ENCODE data around the gene KANSL2.
"Not testable (repeated sequence)": the region's sequence is repeated elsewhere in the genome, so short reads cannot be mapped to it uniquely, and the experiment has no call there.

KANSL2 gene

GRCh38 chr12:48659863-48660262 is 22.2 kb downstream of the KANSL2 start:
- DNase-seq (ENCODE audit: low read depth): no peak
- no peak for TF ChIP-seq CTCF (IDR thresholded peaks at IDR 0.05; ENCODE audit: insufficient read depth, low read depth, low read length, missing control alignments)
- H3K4me3 ChIP-seq (ENCODE audit: low read length): no peak overlapping the region

DNA sequence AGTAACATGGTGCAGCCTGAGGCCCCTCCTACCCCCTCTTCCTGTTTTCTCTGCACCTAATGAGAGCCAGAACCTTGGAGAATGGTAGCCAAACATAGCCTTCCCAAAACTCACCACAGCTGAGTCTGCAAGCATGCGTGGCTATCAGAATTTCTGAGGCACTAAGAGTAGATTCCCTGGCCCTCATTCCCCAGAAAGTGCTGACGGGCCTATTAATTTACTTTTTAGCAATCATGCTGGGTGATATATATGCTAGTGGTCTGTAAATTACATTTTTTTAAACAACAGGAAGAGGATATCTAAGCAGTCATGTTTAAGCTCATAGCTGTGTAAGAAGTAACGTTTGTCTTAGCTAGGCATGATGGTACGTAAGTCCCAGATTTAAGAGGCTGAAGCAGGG is 30.4 kb downstream of the KANSL2 start:
- DNase-seq (ENCODE audit: low read depth): no peak
- no peak overlapping the region for H3K4me3 ChIP-seq (ENCODE audit: low read length)
- no peak for TF ChIP-seq CTCF (IDR thresholded peaks at IDR 0.05; ENCODE audit: insufficient read depth, low read depth, low read length, missing control alignments)

DNA sequence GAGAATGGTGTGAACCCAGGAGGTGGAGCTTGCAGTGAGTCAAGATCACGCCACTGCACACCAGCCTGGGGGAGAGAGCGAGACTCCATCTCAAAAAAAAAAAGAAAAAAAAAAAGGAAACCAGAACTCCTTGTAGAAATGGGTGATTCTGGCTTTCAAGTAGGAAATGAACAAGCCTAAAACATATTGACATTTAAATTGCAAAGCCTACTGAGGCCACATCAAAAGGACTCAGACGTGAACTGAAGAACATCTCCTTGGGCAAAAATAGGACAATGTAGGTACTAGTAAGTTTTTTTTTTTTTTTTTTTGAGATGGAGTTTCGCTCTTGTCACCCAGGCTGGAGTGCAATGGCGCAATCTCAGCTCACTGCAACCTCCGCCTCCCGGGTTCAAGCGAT is 36.7 kb downstream of the KANSL2 start:
- H3K4me3 ChIP-seq (ENCODE audit: low read length); DNase-seq (ENCODE audit: low read depth): not testable (repeated sequence)

GRCh38 chr12:48643011-48643410 is 39.0 kb downstream of the KANSL2 start:
- no peak for TF ChIP-seq CTCF (IDR thresholded peaks at IDR 0.05; ENCODE audit: insufficient read depth, low read depth, low read length, missing control alignments)
- H3K4me3 ChIP-seq (ENCODE audit: low read length): no peak overlapping the region
- peak; percentile 33 for DNase-seq (ENCODE audit: low read depth)

DNA sequence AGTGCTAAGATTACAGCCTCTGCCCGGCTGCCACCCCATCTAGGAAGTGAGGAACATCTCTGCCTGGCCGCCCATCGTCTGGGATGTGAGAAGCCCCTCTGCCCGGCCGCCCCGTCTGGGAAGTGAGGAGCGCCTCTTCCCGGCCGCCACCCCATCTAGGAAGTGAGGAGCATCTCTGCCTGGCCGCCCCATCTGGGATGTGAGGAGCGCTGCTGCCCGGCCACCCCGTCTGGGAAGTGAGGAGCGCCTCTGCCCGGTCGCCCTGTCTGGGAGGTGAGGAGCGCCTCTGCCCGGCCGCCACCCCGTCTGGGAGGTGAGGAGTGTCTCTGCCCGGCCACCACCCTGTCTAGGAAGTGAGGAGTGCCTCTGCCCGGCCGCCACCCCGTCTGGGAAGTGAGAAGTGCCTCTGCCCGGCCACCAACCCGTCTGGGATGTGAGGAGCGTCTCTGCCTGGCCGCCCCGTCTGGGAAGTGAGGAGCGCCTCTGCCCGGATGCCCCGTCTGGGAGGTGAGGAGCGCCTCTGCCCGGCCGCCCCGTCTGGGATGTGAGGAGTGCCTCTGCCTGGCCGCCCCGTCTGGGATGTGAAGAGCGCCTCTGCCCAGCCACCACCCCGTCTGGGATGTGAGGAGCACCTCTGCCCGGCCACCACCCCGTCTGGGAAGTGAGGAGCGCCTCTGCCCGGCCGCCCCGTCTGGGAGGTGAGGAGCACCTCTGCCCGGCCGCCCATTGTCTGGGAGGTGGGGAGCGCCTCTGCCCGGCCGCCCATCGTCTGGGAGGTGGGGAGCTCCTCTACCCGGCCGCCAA is 40.1 kb downstream of the KANSL2 start:
- not testable (repeated sequence) for DNase-seq (ENCODE audit: low read depth); H3K4me3 ChIP-seq (ENCODE audit: low read length)

DNA sequence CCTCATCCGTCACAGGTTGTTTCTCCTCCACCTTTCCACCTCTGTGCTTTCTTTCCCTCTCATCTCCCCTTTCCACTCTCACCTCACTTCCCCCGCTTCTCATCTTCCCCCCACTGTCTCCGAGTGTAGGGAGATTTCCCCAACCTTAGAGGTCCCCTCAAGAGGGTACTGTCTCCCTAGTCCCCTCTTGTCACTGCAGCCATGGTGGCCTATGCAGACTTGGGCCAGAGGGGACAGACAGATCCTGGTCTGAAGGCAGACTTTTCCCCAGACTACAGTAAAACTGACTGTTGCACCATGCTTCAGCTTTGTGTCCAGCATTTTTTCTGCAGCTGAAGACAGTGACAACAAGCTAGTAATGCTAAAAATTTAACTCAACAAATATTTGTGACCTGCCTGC is 41.2 kb downstream of the KANSL2 start:
- TF ChIP-seq CTCF (IDR thresholded peaks at IDR 0.05; ENCODE audit: insufficient read depth, low read depth, low read length, missing control alignments): no peak
- H3K4me3 ChIP-seq (ENCODE audit: low read length): no peak overlapping the region
- DNase-seq (ENCODE audit: low read depth): no peak

- H3K4me3 ChIP-seq (ENCODE audit: low read length): no peak overlapping the region
- DNase-seq (ENCODE audit: low read depth): no peak
- no peak for TF ChIP-seq CTCF (IDR thresholded peaks at IDR 0.05; ENCODE audit: insufficient read depth, low read depth, low read length, missing control alignments)
Measured at GRCh38 chr12:48640428-48640827, 41.6 kb downstream of the KANSL2 start.

- no peak overlapping the region for H3K4me3 ChIP-seq (ENCODE audit: low read length)
- no peak for TF ChIP-seq CTCF (IDR thresholded peaks at IDR 0.05; ENCODE audit: insufficient read depth, low read depth, low read length, missing control alignments)
- peak; percentile 30 for DNase-seq (ENCODE audit: low read depth)
Measured at GRCh38 chr12:48631071-48631470, 51.0 kb downstream of the KANSL2 start.
